Fibroblast of peridontal ligament (primary cell): ENCODE results near the gene IQCE.
"Not testable (repeated sequence)": the region's sequence is repeated elsewhere in the genome, so short reads cannot be mapped to it uniquely, and the experiment has no call there.

Experiments
- DNase-seq: peaks from one replicate; pipeline ENCODE4 v3.0.0-alpha.2; 2010; ENCODE audit errors: extremely low read depth

IQCE gene

GRCh38 chr7:2601907-2602306 is 43.1 kb downstream of the IQCE start:
- DNase-seq: no peak

- DNase-seq: no peak
Observed at GRCh38 chr7:2602406-2603043, 43.7 kb downstream of the IQCE start.

GRCh38 chr7:2603044-2603965 is 44.5 kb downstream of the IQCE start:
- DNase-seq: no peak

GRCh38 chr7:2604608-2605174 is 45.9 kb downstream of the IQCE start:
- DNase-seq: no peak

- DNase-seq: no peak
Observed at GRCh38 chr7:2605608-2606538, 47.1 kb downstream of the IQCE start.

GRCh38 chr7:2606539-2606936 is 47.8 kb downstream of the IQCE start:
- DNase-seq: no peak

- DNase-seq: no peak
Observed at GRCh38 chr7:2607122-2607922, 48.5 kb downstream of the IQCE start.

- DNase-seq: no peak
Observed at GRCh38 chr7:2607923-2608904, 49.4 kb downstream of the IQCE start.

- DNase-seq: peak; percentile 41
Observed at GRCh38 chr7:2608921-2609411, 50.2 kb downstream of the IQCE start.

- DNase-seq: not testable (repeated sequence)
Observed at GRCh38 chr7:2609646-2610045, 50.9 kb downstream of the IQCE start.

GRCh38 chr7:2610466-2610865 is 51.7 kb downstream of the IQCE start:
- DNase-seq: no peak

GRCh38 chr7:2610898-2611297 is 52.1 kb downstream of the IQCE start:
- DNase-seq: no peak

- no peak for DNase-seq
Observed at GRCh38 chr7:2611401-2611800, 52.6 kb downstream of the IQCE start.

GRCh38 chr7:2611922-2612321 is 53.1 kb downstream of the IQCE start:
- DNase-seq: no peak

GRCh38 chr7:2612445-2613097 is 53.8 kb downstream of the IQCE start:
- DNase-seq: no peak

GRCh38 chr7:2613098-2613930 is 54.5 kb downstream of the IQCE start:
- no peak for DNase-seq

- DNase-seq: peak; percentile 64
Observed at GRCh38 chr7:2613931-2614600, 55.3 kb downstream of the IQCE start.
